Cardiac fibroblast (primary cell): Measurements from ENCODE around the gene DGKQ.
"Not testable (repeated sequence)": the region's sequence is repeated elsewhere in the genome, so short reads cannot be mapped to it uniquely, and the experiment has no call there.

Experiments
- DNase-seq, 2 donors: peaks; one replicate each; pipeline versions ENCODE4 v3.0.0 to v3.0.0-alpha.2; 2010; ENCODE audit warnings: low read depth in 2 of 2
- H3K4me3 ChIP-seq, 2 donors: replicated peaks in 1 of 2; 1 replicate in 1 of 2; 2 replicates in 1 of 2; pipeline ENCODE4 v1.5.1; 2011; ENCODE audit warnings: low read depth in 2 of 2, low read length in 2 of 2, mild to moderate bottlenecking in 2 of 2, moderate library complexity in 1 of 2
- CTCF ChIP-seq: IDR thresholded peaks from one replicate; pipeline ENCODE4 v1.5.1; 2011; ENCODE audit warnings: low read depth, mild to moderate bottlenecking, low read length, inconsistent platforms

Gene DGKQ

GRCh38 chr4:946103-946450, 27.3 kb downstream of the DGKQ start:
- no peak overlapping the region for H3K4me3 ChIP-seq
- no peak for TF ChIP-seq CTCF
- DNase-seq, result no peak

- DNase-seq, result no peak
- no peak overlapping the region for H3K4me3 ChIP-seq
- TF ChIP-seq CTCF, result no peak
These were observed 27.9 kb downstream of the DGKQ start for GRCh38 chr4:945274-946102.

GRCh38 chr4:939508-939907, 33.9 kb downstream of the DGKQ start:
- H3K4me3 ChIP-seq, DNase-seq: not testable (repeated sequence)

- H3K4me3 ChIP-seq, result peak overlapping the region; percentile 92 to 98
- no peak for TF ChIP-seq CTCF
- no peak for DNase-seq
These were observed 40.7 kb downstream of the DGKQ start for GRCh38 chr4:932713-933070.

GRCh38 chr4:931960-932712, 41.2 kb downstream of the DGKQ start, which contains the start of the genes GAK and TMEM175:
Gene GAK (minus strand): TSS chr4:932316. CDS start chr4:932187, 129 bp downstream.
Gene TMEM175 (plus strand): TSS chr4:932460. CDS start chr4:947740, 15,280 bp downstream.
- no peak for TF ChIP-seq CTCF
- H3K4me3 ChIP-seq, result peak within 1 kb of the TSS; percentile 98 to 100

GRCh38 chr4:931194-931959, 42.0 kb downstream of the DGKQ start:
- no peak for TF ChIP-seq CTCF
- peak overlapping the region; percentile 98 to 100 for H3K4me3 ChIP-seq
- peak; percentile 35 to 72 for DNase-seq

More at GRCh38 chr4:931960-932712, 41.2 kb downstream of the DGKQ start, which contains the start of the genes GAK and TMEM175:
- DNase-seq, result peak; percentile 95 to 97
